ENCODE results near the gene PRDM16. TPM values are rescaled to one million over a fixed set of nuclear protein-coding genes. Genes with fewer than 3 reads are reported as not detected.
"Not testable (repeated sequence)": the region's sequence is repeated elsewhere in the genome, so short reads cannot be mapped to it uniquely, and the experiment has no call there.

Gene PRDM16
- total RNA-seq, 1 experiment from 2014 or later, result 1.4 TPM

DNA sequence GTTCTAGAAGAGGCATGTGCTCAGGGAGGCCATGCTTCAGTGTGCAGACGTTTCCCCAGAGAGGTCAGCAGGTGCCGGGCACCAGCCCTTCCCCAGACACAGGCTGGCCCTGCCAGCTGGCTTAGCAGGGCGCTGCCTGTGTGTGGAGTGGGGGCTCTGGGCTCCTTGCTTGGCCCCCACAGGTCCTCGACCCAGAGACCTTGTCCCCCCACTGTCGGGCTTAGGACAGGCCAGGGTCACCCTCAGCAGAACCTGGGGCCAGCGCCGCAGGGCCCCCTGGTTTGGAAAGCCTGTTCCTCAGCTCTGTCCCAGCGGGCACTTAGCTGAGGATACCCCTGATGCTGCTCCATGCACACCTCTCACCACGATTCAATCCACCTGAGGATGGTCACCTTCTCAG, 213.2 kb downstream of the PRDM16 start:
- no peak for DNase-seq
- Histone ChIP-seq H3K27me3 (no peaks in the 10 kb centered on the region), H3K27ac (no peak overlapping the region), H3K4me1 (no peaks in the 10 kb centered on the region), H3K9me3 (replicated peaks) (no peaks in the 10 kb centered on the region), H3K4me3 (no peak overlapping the region), H3K36me3 (no peaks in the 10 kb centered on the region)

DNA sequence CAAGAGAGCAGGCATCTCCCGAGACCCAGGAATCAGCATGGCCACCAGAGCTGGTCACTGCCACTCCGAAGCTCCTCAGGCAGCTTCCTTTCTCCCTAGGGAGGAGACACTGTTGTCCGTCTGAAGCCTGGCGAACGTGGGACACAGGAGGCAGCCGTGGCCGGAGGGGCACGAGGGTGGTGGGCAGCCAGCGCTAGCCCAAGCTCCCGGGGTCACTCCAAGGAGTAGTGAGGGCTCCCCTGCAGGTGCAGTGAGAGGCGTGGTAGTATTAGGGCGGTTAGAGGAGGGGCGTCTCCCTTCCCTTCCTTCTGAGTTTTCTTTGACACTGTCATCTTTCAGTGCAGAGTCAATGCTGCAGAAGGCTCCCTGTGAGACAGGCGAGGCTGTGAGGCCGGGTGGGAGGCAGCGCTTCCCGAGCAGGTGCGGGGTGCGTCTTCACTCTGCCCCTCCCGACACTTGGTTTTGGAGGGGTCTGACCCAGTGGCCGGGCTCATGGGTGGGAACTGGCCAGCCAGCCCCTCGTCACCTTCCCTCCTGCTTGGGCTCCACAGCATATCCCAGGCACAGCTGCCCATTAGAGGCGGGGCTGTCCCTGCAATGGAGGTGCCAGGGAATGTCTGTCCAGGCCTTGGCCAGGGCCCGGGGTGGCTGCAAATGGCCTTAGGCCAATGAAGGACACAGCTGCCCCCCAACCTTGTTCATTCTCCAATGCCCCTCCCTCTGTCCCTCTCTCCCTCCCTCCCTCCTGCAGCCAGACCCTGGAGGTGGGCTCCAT, 213.8 kb downstream of the PRDM16 start:
- no peak for DNase-seq
- Histone ChIP-seq H3K27ac (no peak overlapping the region), H3K36me3 (no peaks in the 10 kb centered on the region), H3K4me1 (no peaks in the 10 kb centered on the region), H3K9me3 (replicated peaks) (no peaks in the 10 kb centered on the region), H3K4me3 (no peak overlapping the region), H3K27me3 (no peaks in the 10 kb centered on the region)

DNA sequence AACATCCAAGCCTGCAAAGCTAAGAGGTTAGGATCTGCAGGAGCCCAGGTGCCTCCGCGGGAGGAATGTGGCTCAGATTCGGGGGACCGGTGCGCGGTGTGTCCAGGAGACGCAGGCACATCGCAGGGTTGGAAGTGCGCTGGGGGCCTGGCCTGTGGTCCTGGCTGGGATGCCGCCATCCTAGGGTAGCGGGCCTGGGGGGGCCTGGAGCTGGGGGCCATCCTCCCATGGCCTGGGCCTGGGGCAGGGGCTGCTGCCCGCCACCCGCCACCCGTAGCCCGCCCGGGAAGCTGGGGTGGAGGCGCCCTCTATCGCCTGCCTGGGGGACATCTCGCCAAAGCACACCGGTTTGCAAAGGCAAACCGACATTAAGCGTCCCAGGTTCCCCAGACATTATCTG, 214.8 kb downstream of the PRDM16 start:
- Histone ChIP-seq H3K36me3 (no peaks in the 10 kb centered on the region), H3K27me3 (no peaks in the 10 kb centered on the region), H3K4me1 (no peaks in the 10 kb centered on the region), H3K9me3 (replicated peaks) (no peaks in the 10 kb centered on the region), H3K27ac (no peak overlapping the region), H3K4me3 (no peak overlapping the region)
- peak in 1 of 2 experiments; percentile 33 for DNase-seq

DNA sequence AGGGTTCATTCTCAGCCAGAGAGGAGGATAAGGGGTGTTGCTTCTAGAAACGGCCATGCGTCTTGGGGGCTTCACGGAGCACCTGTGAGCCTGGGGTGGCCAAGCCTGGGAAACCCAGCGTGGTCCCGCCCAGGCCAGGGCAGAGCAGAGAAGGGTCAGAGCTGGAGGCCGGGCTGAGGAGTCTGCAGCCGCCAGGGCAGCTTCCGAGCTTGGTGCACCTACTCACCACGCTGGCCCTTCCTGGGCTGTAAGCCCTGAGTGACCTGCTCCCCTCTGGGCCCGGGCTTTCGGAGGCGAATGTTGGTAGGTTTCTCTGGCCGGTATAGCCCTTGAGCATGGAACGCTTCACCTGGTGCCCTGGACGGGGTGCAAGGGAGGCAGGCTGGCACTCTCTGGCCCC, 215.7 kb downstream of the PRDM16 start:
- Histone ChIP-seq H3K4me1 (no peaks in the 10 kb centered on the region), H3K27me3 (no peaks in the 10 kb centered on the region), H3K9me3 (replicated peaks) (no peaks in the 10 kb centered on the region), H3K36me3 (no peaks in the 10 kb centered on the region), H3K4me3 (no peak overlapping the region), H3K27ac (no peak overlapping the region)
- no peak for DNase-seq

DNA sequence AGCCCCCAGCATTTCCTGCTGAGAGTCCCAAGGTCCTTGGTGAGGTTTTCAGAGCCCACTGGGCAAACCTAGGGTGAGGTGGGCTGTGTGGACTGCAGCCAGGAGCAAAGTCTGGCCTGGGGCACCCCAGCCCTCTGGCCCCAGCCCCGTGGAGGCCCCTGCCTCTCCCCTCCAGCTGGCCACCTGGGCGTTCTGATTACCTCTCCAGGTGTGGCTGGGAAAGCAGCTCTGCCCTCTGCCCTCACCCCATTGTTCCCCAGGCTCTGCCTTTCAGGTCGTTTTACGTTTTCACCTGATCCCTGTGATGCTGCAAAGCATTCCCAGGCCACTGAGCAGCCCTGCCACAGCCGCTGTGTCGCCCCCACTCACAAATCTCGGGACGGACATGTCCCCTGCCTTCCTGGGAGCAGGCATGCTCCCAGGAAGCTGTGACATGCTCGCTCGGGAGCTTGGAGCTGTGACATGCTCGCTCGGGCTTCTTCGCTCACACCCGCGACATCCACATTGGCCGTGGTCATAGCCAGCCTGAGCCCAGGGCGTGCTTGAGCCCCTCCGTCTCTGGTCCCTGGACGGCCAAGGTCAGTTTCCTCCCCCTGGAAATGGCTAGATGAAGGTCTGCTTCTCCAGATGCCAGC, 216.2 kb downstream of the PRDM16 start:
- no peaks in the 10 kb centered on the region for H3K9me3 ChIP-seq (replicated peaks)

DNA sequence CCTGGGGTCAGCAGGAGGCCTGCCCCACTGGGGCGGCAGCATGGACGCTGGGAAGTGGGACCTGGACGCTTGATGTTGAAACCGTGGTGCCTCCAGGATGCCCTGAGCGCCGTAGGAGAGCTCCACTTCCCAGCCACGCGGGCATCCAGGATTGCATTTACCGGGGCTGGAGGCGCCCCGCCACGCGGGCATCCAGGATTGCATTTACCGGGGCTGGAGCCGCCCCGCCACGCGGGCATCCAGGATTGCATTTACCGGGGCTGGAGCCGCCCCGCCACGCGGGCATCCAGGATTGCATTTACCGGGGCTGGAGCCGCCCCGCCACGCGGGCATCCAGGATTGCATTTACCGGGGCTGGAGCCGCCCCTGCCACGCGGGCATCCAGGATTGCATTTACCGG, 218.1 kb downstream of the PRDM16 start:
- H3K36me3 ChIP-seq; H3K4me1 ChIP-seq; H3K27ac ChIP-seq; DNase-seq; H3K9me3 ChIP-seq (replicated peaks); H3K4me3 ChIP-seq: not testable (repeated sequence)
- peaks cover 13% of the 10 kb centered on the region for H3K27me3 ChIP-seq

More for the DNA sequence above, 216.2 kb downstream of the PRDM16 start:
- Histone ChIP-seq H3K27me3 (peaks cover 4% of the 10 kb centered on the region), H3K4me3 (no peak overlapping the region), H3K27ac (no peak overlapping the region), H3K36me3 (no peaks in the 10 kb centered on the region), H3K4me1 (no peaks in the 10 kb centered on the region)
- no peak for DNase-seq

DNA sequence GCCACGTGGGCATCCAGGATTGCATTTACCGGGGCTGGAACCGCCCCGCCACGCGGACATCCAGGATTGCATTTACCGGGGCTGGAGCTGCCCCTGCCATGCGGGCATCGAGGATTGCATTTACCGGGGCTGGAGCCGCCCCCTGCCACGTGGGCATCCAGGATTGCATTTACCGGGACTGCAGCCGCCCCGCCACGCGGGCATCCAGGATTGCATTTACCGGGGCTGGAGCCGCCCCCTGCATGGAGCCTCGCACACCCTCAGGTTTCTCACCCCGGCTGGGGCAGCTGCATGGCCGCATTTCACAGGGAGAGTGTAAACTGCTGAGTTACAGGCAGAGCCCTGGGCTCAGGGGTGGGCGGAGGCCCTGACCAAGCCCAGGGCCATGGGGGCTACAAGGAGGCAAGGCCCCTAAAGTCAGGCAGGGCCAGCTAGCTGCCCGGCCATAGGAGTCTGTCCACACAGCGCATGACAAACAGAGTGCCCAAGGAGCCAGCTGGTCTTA, 218.7 kb downstream of the PRDM16 start:
- Histone ChIP-seq H3K27me3 (peaks cover 13% of the 10 kb centered on the region), H3K9me3 (replicated peaks) (no peaks in the 10 kb centered on the region), H3K4me3 (no peak overlapping the region), H3K4me1 (no peaks in the 10 kb centered on the region), H3K27ac (no peak overlapping the region), H3K36me3 (no peaks in the 10 kb centered on the region)
- no peak for DNase-seq

DNA sequence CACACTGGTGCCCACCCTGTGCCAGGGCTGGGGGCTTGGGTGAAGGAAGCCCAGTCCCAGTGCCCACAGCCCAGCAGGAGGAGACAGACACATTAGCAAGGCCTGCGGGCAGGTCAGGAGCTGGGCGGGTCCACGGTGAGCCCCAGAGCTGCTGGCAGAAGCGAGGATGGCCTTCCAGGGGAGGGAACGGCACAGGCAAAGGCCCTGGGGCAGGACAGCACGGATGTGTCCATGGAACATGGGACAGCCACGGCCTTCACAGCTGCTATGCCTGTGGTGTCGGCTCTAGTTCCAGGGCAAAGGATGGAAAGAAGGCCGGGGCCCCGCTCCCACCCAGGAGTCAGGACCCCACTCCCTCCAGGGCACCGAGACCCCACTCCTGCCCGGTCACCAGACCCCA, 220.5 kb downstream of the PRDM16 start:
- no peaks in the 10 kb centered on the region for H3K36me3 ChIP-seq
- no peak for DNase-seq
- no peak overlapping the region for H3K4me3 ChIP-seq
- H3K9me3 ChIP-seq (replicated peaks), result no peaks in the 10 kb centered on the region
- H3K27me3 ChIP-seq, result peaks cover 13% of the 10 kb centered on the region
- H3K27ac ChIP-seq, result no peak overlapping the region
- H3K4me1 ChIP-seq, result no peaks in the 10 kb centered on the region

DNA sequence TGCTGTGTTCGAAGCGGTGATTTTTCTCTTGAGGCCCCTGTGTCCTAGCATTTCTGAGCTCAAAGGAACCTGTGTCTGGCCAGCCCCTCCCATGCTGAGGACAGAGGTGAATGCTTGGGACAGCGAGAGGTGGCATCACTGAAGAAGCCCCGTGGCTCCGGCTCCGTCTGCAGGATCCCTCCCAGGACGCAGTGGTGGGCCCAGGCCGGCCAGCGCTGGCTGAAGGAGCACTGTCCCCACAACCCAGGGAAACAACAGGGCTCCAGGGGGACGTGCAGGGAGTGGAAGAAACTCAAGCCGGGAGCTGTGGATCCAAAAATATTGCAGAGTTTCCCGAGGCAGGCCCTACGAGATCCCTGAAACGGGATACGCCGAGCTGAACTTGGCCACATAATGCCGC, 221.4 kb downstream of the PRDM16 start:
- Histone ChIP-seq H3K4me1 (no peaks in the 10 kb centered on the region), H3K4me3 (no peak overlapping the region), H3K36me3 (no peaks in the 10 kb centered on the region), H3K27me3 (peaks cover 13% of the 10 kb centered on the region), H3K27ac (no peak overlapping the region), H3K9me3 (replicated peaks) (no peaks in the 10 kb centered on the region)
- peak in 1 of 2 experiments; percentile 52 for DNase-seq

DNA sequence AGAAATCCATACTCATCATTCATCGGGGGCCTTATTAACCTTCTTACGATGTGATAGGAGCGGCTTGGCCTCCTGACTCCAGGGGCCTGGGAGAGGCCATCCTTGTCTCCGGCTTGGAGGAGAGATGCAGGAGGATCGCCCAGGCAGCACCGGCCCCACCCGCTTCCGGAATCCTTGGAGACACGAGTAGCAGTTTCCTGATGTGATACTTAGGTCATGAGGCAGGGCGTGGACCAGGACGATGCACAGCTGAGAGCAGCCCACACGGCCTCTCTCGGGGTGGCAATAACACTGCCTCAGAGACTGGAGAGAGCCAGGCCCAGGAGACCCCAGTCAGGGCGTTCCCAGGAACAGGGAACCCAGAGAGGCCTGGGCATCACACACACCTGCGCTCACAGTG, 221.9 kb downstream of the PRDM16 start:
- H3K9me3 ChIP-seq (replicated peaks), result no peaks in the 10 kb centered on the region
- H3K27ac ChIP-seq, result no peak overlapping the region
- DNase-seq, result peak; percentile 30 to 48
- no peaks in the 10 kb centered on the region for H3K36me3 ChIP-seq
- peaks cover 13% of the 10 kb centered on the region for H3K27me3 ChIP-seq
- H3K4me1 ChIP-seq, result no peaks in the 10 kb centered on the region
- no peak overlapping the region for H3K4me3 ChIP-seq

DNA sequence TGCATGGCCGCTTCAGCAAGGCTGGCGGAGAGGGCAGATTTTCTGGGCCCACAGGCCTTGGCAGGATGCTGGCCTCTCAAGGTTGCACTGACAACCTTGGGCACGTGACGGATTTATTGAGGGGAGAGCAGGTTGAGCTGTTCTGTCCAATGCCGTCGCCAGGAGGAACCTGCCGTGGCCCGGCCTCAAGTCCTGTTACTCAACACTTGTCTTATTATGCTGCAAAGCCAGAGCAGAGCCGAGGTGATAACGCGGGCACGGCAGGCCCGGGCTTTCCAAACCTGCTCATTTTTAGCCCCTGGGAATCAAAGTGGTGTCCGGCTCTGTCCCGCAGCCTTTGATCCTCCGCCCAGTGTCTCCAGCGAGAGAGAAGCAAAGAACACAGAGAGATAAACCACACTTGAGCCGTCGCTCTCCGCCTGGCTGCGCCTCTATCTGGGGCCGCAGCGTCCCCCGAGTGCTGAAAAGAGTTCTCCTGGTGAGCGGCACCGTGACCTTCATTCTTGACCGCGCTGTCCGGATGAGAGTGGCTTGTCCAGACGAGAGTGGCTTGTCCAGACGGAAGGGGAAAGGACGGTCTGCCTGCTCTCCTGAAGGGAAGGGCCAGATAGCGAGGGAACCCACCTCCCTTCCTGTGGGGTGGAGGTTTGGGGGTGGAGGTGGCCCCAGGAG, 223.2 kb downstream of the PRDM16 start:
- no peak overlapping the region for H3K27ac ChIP-seq
- no peaks in the 10 kb centered on the region for H3K9me3 ChIP-seq (replicated peaks)
- H3K4me3 ChIP-seq, result no peak overlapping the region
- no peaks in the 10 kb centered on the region for H3K36me3 ChIP-seq
- H3K4me1 ChIP-seq, result no peaks in the 10 kb centered on the region
- DNase-seq, result no peak
- H3K27me3 ChIP-seq, result peaks cover 13% of the 10 kb centered on the region

DNA sequence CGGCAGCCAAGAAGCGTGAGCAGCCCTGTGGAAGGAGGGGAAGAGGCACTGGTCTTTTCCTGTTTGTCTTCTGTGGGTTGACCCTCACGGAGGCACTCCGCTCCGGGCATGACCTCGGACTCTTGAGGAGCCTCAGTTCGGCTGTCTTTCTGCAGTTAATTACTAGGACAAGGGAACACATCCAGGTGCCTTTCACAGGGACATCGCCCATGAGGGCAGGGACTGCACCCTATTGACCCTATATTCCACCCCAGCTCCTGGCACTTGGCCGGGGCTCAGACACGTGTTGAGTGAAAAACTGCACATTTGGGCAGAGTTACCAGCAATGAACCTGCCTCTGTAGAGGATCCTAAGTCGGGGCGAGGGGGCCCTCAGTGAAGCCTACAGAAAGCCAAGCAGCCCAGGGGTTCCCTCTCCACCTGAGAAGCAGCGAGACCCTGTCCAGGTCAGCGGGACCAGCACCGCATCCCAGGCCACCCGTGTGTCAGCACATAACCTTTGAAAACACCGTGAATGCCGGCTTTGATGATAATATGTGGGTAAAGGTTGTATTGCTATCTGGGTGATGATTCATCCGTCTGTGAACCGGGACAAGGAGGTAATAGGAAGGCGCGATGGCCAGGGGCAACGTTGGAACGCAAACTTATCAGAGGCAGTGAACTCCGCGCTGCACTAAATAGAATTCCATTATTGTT, 224.0 kb downstream of the PRDM16 start:
- Histone ChIP-seq H3K4me1 (no peaks in the 10 kb centered on the region), H3K27ac (no peak overlapping the region), H3K4me3 (no peak overlapping the region), H3K27me3 (peaks cover 13% of the 10 kb centered on the region), H3K9me3 (replicated peaks) (no peaks in the 10 kb centered on the region), H3K36me3 (no peaks in the 10 kb centered on the region)
- no peak for DNase-seq

DNA sequence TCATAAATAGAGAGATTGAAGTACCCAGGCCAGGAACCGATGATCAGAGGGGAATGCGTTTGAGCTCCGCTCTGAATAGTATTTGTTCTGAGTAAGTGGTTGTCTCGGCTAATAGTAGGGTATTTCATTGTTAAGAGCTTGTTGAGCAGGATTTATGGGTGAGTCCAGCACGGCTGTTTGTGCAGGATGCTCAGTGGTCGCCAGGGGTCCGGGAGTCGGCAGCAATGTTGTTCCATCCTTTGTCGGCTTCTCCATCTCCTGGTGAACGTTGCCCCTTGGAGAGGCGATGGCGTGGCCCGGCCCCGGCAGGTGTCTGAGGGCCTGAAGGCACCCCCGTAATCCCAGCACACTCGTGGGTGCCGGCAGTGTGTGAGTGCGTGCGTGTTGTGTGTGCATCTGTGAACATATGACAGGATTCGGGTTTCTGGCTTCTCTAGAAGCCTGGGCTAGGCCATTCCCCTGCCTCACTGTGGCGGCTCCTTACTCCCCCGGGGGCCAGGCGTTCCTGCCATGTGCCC, 224.6 kb downstream of the PRDM16 start:
- Histone ChIP-seq H3K27ac (no peak overlapping the region), H3K4me1 (no peaks in the 10 kb centered on the region), H3K36me3 (no peaks in the 10 kb centered on the region), H3K4me3 (no peak overlapping the region), H3K27me3 (peaks cover 13% of the 10 kb centered on the region), H3K9me3 (replicated peaks) (no peaks in the 10 kb centered on the region)
- DNase-seq, result no peak

DNA sequence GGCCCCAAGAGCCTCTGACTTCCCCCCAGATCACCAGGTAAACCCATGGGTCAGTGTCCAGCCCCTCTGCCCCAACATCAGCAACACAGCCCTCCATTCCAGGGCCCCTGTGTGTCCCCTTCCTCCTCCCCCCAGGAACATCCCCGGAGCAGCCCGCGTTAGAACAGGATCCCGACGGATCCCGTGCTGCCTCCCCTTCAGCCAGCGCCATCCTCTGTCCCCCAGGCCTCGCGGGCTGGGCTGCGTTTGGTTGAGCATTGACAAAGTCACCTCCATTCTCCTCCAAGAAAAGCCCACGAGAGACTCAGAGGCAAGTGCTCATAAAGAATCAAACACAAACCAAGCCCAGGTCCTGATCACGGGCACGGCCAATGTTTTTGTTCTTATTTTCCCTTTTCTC, 225.4 kb downstream of the PRDM16 start:
- Histone ChIP-seq H3K27me3 (peaks cover 13% of the 10 kb centered on the region), H3K27ac (no peak overlapping the region), H3K4me1 (no peaks in the 10 kb centered on the region), H3K4me3 (no peak overlapping the region), H3K36me3 (no peaks in the 10 kb centered on the region), H3K9me3 (replicated peaks) (no peaks in the 10 kb centered on the region)
- no peak for DNase-seq
